Measurements from ENCODE around the gene LTF.

LTF gene

GRCh38 chr3:46454606-46455005, 10.1 kb downstream of the LTF start:
- TF ChIP-seq, protein P1, sequence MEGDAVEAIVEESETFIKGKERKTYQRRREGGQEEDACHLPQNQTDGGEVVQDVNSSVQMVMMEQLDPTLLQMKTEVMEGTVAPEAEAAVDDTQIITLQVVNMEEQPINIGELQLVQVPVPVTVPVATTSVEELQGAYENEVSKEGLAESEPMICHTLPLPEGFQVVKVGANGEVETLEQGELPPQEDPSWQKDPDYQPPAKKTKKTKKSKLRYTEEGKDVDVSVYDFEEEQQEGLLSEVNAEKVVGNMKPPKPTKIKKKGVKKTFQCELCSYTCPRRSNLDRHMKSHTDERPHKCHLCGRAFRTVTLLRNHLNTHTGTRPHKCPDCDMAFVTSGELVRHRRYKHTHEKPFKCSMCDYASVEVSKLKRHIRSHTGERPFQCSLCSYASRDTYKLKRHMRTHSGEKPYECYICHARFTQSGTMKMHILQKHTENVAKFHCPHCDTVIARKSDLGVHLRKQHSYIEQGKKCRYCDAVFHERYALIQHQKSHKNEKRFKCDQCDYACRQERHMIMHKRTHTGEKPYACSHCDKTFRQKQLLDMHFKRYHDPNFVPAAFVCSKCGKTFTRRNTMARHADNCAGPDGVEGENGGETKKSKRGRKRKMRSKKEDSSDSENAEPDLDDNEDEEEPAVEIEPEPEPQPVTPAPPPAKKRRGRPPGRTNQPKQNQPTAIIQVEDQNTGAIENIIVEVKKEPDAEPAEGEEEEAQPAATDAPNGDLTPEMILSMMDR (IDR thresholded peaks at IDR 0.05; ENCODE audit: control insufficient read depth, extremely low read depth, insufficient read depth), result no peak
- H3K4me3 ChIP-seq (ENCODE audit: low read depth, low read length), result no peak overlapping the region
- DNase-seq (ENCODE audit: low read depth), result no peak

DNA sequence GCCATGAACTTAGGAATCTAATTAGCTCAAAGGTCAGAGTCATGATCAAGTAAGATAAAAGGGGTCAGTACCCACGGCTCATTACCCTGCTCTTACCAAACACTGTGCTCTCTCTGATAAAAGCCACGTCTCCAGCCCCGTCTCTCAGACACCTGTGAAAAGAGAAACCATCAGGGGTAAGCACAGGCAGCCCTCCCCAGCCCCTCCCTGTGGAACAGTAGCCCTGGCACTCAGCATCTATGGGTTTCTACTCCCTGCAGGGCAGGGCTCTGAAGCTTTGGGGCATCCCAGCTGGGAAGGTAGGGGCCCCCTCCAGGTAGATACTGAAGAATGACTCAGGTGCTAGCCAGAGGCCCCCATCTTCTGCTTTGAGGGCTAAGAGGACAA, 10.5 kb downstream of the LTF start:
- DNase-seq (ENCODE audit: low read depth), result no peak
- TF ChIP-seq, protein P1 (IDR thresholded peaks at IDR 0.05; ENCODE audit: control insufficient read depth, extremely low read depth, insufficient read depth), result no peak
- no peak overlapping the region for H3K4me3 ChIP-seq (ENCODE audit: low read depth, low read length)

GRCh38 chr3:46453526-46454208, 11.0 kb downstream of the LTF start:
- TF ChIP-seq, protein P1 (IDR thresholded peaks at IDR 0.05; ENCODE audit: control insufficient read depth, extremely low read depth, insufficient read depth), result no peak
- no peak for DNase-seq (ENCODE audit: low read depth)
- no peak overlapping the region for H3K4me3 ChIP-seq (ENCODE audit: low read depth, low read length)

DNA sequence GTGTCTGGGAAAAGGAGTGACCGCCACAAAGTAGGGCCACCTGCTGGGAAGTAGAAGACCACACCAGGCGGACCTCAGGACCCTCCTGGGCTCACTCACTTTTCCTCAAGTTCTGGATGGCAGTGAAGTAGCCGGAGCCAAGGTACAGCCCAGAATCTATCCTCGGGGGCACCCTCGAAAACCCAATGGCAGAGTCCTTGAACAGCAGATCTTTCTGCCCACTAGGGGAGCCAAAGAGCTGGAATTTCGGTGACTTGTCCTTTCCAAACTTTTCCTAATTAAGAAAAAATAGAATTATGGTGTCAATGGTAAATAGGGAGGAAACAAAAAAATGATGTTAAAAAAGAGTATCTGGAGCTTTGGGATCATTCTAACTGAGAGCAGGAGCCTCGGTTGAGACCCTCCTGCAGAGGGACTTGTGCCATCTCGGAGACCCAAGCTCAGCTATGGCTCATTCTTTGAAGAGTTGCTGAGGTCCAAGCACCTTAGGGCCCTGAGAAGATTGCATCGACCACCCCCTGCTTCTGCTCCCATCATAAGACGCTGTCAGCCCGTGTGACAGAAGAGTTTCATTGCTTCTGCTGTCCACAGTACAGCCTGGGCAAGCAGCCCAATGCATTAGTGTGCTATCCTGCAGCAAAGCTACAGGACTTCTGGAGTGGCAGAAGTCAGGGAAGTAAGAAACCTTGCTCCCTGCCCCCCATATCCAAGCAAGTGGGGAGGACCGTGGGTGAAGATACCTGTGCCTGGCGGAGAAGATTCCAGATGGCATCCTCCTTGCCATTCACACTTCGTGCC, 14.8 kb downstream of the LTF start:
- no peak for DNase-seq (ENCODE audit: low read depth)
- TF ChIP-seq, protein P1 (IDR thresholded peaks at IDR 0.05; ENCODE audit: control insufficient read depth, extremely low read depth, insufficient read depth), result peak; percentile 55
- H3K4me3 ChIP-seq (ENCODE audit: low read depth, low read length), result no peak overlapping the region

DNA sequence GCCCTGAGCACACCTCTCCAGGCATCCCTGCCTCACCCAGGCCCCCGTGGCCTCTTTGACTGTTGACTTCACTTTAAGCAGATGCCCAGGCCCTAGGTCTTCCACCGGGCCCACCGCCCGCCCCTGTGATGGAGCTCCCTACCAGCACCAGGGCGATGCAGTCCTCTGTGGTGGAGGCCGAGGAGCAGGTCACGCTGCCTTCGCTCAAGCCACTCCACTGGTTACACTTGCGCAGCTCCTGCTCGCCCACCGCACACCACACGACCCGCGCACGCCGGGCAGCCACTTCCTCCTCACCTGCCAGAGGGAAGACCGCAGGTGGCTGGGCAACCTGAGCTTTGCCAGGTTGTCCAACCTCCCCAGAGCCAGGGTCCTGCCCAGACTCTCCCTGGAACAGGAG, 16.0 kb downstream of the LTF start:
- no peak overlapping the region for H3K4me3 ChIP-seq (ENCODE audit: low read depth, low read length)
- TF ChIP-seq, protein P1 (IDR thresholded peaks at IDR 0.05; ENCODE audit: control insufficient read depth, extremely low read depth, insufficient read depth), result no peak
- DNase-seq (ENCODE audit: low read depth), result no peak

GRCh38 chr3:46447228-46447985, 17.3 kb downstream of the LTF start:
- TF ChIP-seq, protein P1 (IDR thresholded peaks at IDR 0.05; ENCODE audit: control insufficient read depth, extremely low read depth, insufficient read depth), result no peak
- no peak overlapping the region for H3K4me3 ChIP-seq (ENCODE audit: low read depth, low read length)
- DNase-seq (ENCODE audit: low read depth), result no peak

Data from LNCaP clone FGC (cell line).